H9 (cell line): ENCODE results near the gene LMO1. TPM values are rescaled to one million over a fixed set of nuclear protein-coding genes. Genes with fewer than 3 reads are reported as not detected.

Experiments
- DNase-seq: peaks from one replicate; pipeline ENCODE4 v3.0.0-alpha.2; 2017
- H2AFZ ChIP-seq: one replicate; pipeline ENCODE4 v1.6.1; 2013; ENCODE audit warnings: mild to moderate bottlenecking, low read length, control low read depth, moderate library complexity
- H2AK5ac ChIP-seq: 2 replicates; pipeline ENCODE4 v1.6.1; 2013; ENCODE audit warnings: low read length, control low read depth, mixed read lengths; ENCODE audit not compliant: insufficient read length
- H2BK120ac ChIP-seq: one replicate; pipeline ENCODE4 v1.6.1; 2013; ENCODE audit warnings: low read depth, mild to moderate bottlenecking, low read length, control low read depth, inconsistent platforms; ENCODE audit not compliant: poor library complexity, severe bottlenecking
- H2BK12ac ChIP-seq: 2 replicates; pipeline ENCODE4 v1.6.1; 2013; ENCODE audit warnings: low read length, control low read depth, mixed read lengths, low read depth; ENCODE audit not compliant: insufficient read length
- H2BK15ac ChIP-seq: 2 replicates; pipeline ENCODE4 v1.6.1; 2013; ENCODE audit warnings: low read depth, low read length, control low read depth
- H2BK20ac ChIP-seq: one replicate; pipeline ENCODE4 v1.6.1; 2013; ENCODE audit warnings: low read depth, mild to moderate bottlenecking, low read length, control low read depth, inconsistent platforms; ENCODE audit not compliant: poor library complexity, severe bottlenecking
- H2BK5ac ChIP-seq: 2 replicates; pipeline ENCODE4 v1.6.1; 2013; ENCODE audit warnings: low read length, control low read depth, mixed read lengths; ENCODE audit not compliant: insufficient read length
- H3K14ac ChIP-seq: 2 replicates; pipeline ENCODE4 v1.6.1; 2013; ENCODE audit warnings: low read length, control low read depth; ENCODE audit not compliant: insufficient read depth
- H3K18ac ChIP-seq: 2 replicates; pipeline ENCODE4 v1.6.1; 2013; ENCODE audit warnings: low read depth, mild to moderate bottlenecking, mixed read lengths, low read length, control low read depth; ENCODE audit not compliant: insufficient read length
- H3K23ac ChIP-seq: 2 replicates; pipeline ENCODE4 v1.6.1; 2013; ENCODE audit warnings: low read length, control low read depth, mixed read lengths, low read depth; ENCODE audit not compliant: insufficient read length
- H3K23me2 ChIP-seq: 2 replicates; pipeline ENCODE4 v1.6.1; 2013; ENCODE audit warnings: low read depth, mild to moderate bottlenecking, mixed read lengths, low read length, control low read depth; ENCODE audit not compliant: insufficient read length, poor library complexity, severe bottlenecking
- H3K27ac ChIP-seq: 2 replicates; pipeline ENCODE4 v1.5.1; 2013; ENCODE audit warnings: low read length, control low read depth, mixed read lengths, low read depth; ENCODE audit not compliant: insufficient read length
- H3K27me3 ChIP-seq: 2 replicates; pipeline ENCODE4 v1.6.1; 2013; ENCODE audit warnings: low read length, control low read depth, inconsistent platforms; ENCODE audit not compliant: insufficient read depth
- H3K4ac ChIP-seq: 2 replicates; pipeline ENCODE4 v1.6.1; 2013; ENCODE audit warnings: low read depth, mild to moderate bottlenecking, control low read depth, inconsistent platforms, low read length, moderate library complexity
- H3K4me1 ChIP-seq: 2 replicates; pipeline ENCODE4 v1.6.1; 2013; ENCODE audit warnings: low read length, control low read depth, inconsistent platforms; ENCODE audit not compliant: insufficient read depth
- H3K4me2 ChIP-seq: 2 replicates; pipeline ENCODE4 v1.6.1; 2013; ENCODE audit warnings: low read length, control low read depth, mixed read lengths; ENCODE audit not compliant: insufficient read length, insufficient read depth
- H3K56ac ChIP-seq: 2 replicates; pipeline ENCODE4 v1.6.1; 2013; ENCODE audit warnings: low read depth, mild to moderate bottlenecking, mixed read lengths, low read length, control low read depth; ENCODE audit not compliant: insufficient read length
- H3K79me1 ChIP-seq: 2 replicates; pipeline ENCODE4 v1.6.1; 2013; ENCODE audit warnings: low read depth, mild to moderate bottlenecking, moderate library complexity, low read length, control low read depth, inconsistent platforms; ENCODE audit not compliant: insufficient read depth, poor library complexity, severe bottlenecking
- H3K79me2 ChIP-seq: 2 replicates; pipeline ENCODE4 v1.6.1; 2013; ENCODE audit warnings: low read length, control low read depth, inconsistent platforms; ENCODE audit not compliant: insufficient read depth
- H3K9ac ChIP-seq: 2 replicates; pipeline ENCODE4 v1.6.1; 2013; ENCODE audit warnings: low read length, control low read depth, mixed read lengths; ENCODE audit not compliant: insufficient read length; ENCODE audit errors: extremely low read depth
- H3K9me3 ChIP-seq: one replicate; pipeline ENCODE4 v1.6.1; 2013; ENCODE audit warnings: low read depth, low read length, inconsistent platforms; ENCODE audit not compliant: control insufficient read depth
- H3T11ph ChIP-seq: one replicate; pipeline ENCODE4 v1.6.1; 2013; ENCODE audit warnings: mild to moderate bottlenecking, low read length, control low read depth, inconsistent platforms
- H4K20me1 ChIP-seq: one replicate; pipeline ENCODE4 v1.6.1; 2013; ENCODE audit not compliant: control insufficient read depth, insufficient read length, insufficient read depth
- H4K5ac ChIP-seq: 2 replicates; pipeline ENCODE4 v1.6.1; 2013; ENCODE audit warnings: low read depth, mild to moderate bottlenecking, mixed read lengths, low read length, control low read depth; ENCODE audit not compliant: insufficient read length
- H4K8ac ChIP-seq: replicated peaks from 2 replicates; pipeline ENCODE4 v1.6.1; 2013; ENCODE audit warnings: low read length, control low read depth, mixed read lengths, low read depth; ENCODE audit not compliant: insufficient read length
- H4K91ac ChIP-seq: 2 replicates; pipeline ENCODE4 v1.6.1; 2013; ENCODE audit warnings: low read depth, mild to moderate bottlenecking, moderate library complexity, mixed read lengths, low read length, control low read depth; ENCODE audit not compliant: insufficient read length
- H3K27ac Mint-ChIP-seq, 3 experiments: 2 replicates in 2 of 3; 3 replicates in 1 of 3; pipeline ENCODE4 v1.8.0; 2020 to 2021; ENCODE audit warnings: mixed read lengths in 3 of 3, mild to moderate bottlenecking in 1 of 3, moderate library complexity in 1 of 3
- H3K27me3 Mint-ChIP-seq: 2 replicates; pipeline ENCODE4 v1.8.0; 2021; ENCODE audit warnings: low read depth, mild to moderate bottlenecking, moderate library complexity, mixed read lengths
- H3K36me3 Mint-ChIP-seq, 3 experiments: 2 replicates in 2 of 3; 3 replicates in 1 of 3; pipeline ENCODE4 v1.8.0; 2020 to 2021; ENCODE audit warnings: low read depth in 3 of 3, mixed read lengths in 3 of 3; ENCODE audit not compliant: insufficient read depth in 1 of 3
- H3K4me1 Mint-ChIP-seq, 2 experiments: 2 replicates each; pipeline ENCODE4 v1.8.0; 2020; ENCODE audit warnings: mixed read lengths in 2 of 2
- H3K4me3 Mint-ChIP-seq, 2 experiments: 2 replicates in 1 of 2; 3 replicates in 1 of 2; pipeline ENCODE4 v1.8.0; 2020 to 2021; ENCODE audit warnings: mild to moderate bottlenecking in 2 of 2, mixed read lengths in 2 of 2, moderate library complexity in 1 of 2
- H3K9me3 Mint-ChIP-seq, 2 experiments: 2 replicates in 1 of 2; 3 replicates in 1 of 2; pipeline ENCODE4 v1.8.0; 2020; ENCODE audit warnings: mild to moderate bottlenecking in 2 of 2, mixed read lengths in 2 of 2, moderate library complexity in 1 of 2
- CTCF ChIP-seq: fragments of 200-600 bp; sonication (generic); conservative IDR thresholded peaks from 3 replicates; pipeline ENCODE4 v1.8.0; 2021; ENCODE audit warnings: antibody characterized with exemption, mild to moderate bottlenecking
- WGBS: extraction: QIAGEN DNeasy Blood & Tissue Kit; methylation state at CpG from one replicate; pipeline ENCODE4 v1.1.7; 2013; ENCODE audit warnings: missing lambda C conversion rate, low lambda C conversion rate, mixed read lengths; ENCODE audit not compliant: insufficient read length; ENCODE audit errors: extremely low coverage; 5-methylcytosine and 5-hydroxymethylcytosine counted together
- total RNA-seq: library from RNA; stranded (reverse); gene quantifications from 2 replicates; pipeline ENCODE4 v1.2.1, GENCODE V29; 2021

LMO1 gene
- total RNA-seq, 1 experiment from 2014 or later, result 0.50 TPM

- H3K14ac ChIP-seq, result no peak overlapping the region
- H3K23ac ChIP-seq, result no peak overlapping the region
- H3K27ac ChIP-seq, result no peak overlapping the region
- H3K4me1 Mint-ChIP-seq, result no peaks in the 10 kb centered on the region; a peak in 1 of 4 replicates
- peaks cover 11% of the 10 kb centered on the region for H3K27me3 Mint-ChIP-seq
- H3K27ac Mint-ChIP-seq, result peak overlapping the region in 1 of 3 experiments; percentile 59; a peak in 1 of 7 replicates
- H3K36me3 Mint-ChIP-seq, result no peaks in the 10 kb centered on the region
- no peak overlapping the region for H4K5ac ChIP-seq
- no peaks in the 10 kb centered on the region for H3K4me1 ChIP-seq
- H4K91ac ChIP-seq, result no peak overlapping the region
- no peak overlapping the region for H3K4ac ChIP-seq
- TF ChIP-seq CTCF, result no peak
- DNase-seq, result peak; percentile 18
- H3K79me2 ChIP-seq, result no peaks in the 10 kb centered on the region
- no peak overlapping the region for H3K4me2 ChIP-seq
- H4K8ac ChIP-seq, result no peak overlapping the region
- no peak overlapping the region for H2AK5ac ChIP-seq
- no peaks in the 10 kb centered on the region for H3K9me3 ChIP-seq
- no peaks in the 10 kb centered on the region for H4K20me1 ChIP-seq
- H3K79me1 ChIP-seq, result no peaks in the 10 kb centered on the region
- no peak overlapping the region for H3K4me3 Mint-ChIP-seq
- no CpG with 5 or more reads among the region's 5 CpGs for WGBS
- no peak overlapping the region for H3T11ph ChIP-seq
- H2BK12ac ChIP-seq, result no peak overlapping the region
- H3K9ac ChIP-seq, result no peak overlapping the region
- no peak overlapping the region for H2BK120ac ChIP-seq
- no peaks in the 10 kb centered on the region for H3K9me3 Mint-ChIP-seq
- no peaks in the 10 kb centered on the region for H3K23me2 ChIP-seq
- H2BK15ac ChIP-seq, result no peak overlapping the region
- no peak overlapping the region for H2AFZ ChIP-seq
- H2BK20ac ChIP-seq, result no peak overlapping the region
- no peak overlapping the region for H3K56ac ChIP-seq
- no peak overlapping the region for H2BK5ac ChIP-seq
- H3K27me3 ChIP-seq, result no peaks in the 10 kb centered on the region
- H3K18ac ChIP-seq, result no peak overlapping the region
Observed at GRCh38 chr11:8252946-8253345, 10.7 kb downstream of the LMO1 start.
